ENCODE data around the gene EXOC2.

The EXOC2 gene

DNA sequence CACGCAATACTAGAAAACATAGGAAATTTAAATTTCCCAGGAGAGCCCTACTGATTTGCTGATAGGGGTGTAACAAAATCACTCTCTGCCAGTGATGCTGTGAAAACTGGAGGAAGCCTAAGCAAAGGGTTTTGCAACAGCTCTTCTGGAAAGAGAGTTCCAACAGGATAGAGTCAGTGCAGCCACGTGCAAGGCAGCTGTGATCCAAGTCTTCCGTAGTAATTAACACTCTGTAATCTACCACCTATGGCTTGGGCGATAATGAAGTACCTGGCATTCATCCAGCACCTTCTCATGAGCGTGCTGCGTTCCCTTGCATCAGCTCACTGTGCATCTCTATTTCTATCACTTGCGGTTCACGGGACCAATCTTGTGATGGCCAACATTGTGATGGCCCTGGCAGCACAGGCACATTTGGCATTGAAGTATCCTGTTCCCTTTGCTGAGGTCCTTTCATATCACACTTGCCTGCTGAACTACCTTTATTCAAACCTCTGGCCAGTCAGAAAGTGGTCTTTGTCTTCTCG is 253.2 kb downstream of the EXOC2 start:
- no peak for DNase-seq

- DNase-seq: no peak
These were observed 254.2 kb downstream of the EXOC2 start for GRCh38 chr6:438634-439170.

- no peak for DNase-seq
These were observed 255.9 kb downstream of the EXOC2 start for GRCh38 chr6:437037-437392.

GRCh38 chr6:436308-437036 is 256.5 kb downstream of the EXOC2 start:
- no peak for DNase-seq

GRCh38 chr6:435441-436307 is 257.3 kb downstream of the EXOC2 start:
- no peak for DNase-seq

Data from stimulated activated CD8-positive, alpha-beta memory T cell treated with anti-CD3 and anti-CD28 coated beads, Interleukin-4, amount 100 ng/mL, for 48 hours (primary cell).